Esophagus muscularis mucosa (tissue), 4 donors: ENCODE data around the gene RBM12. TPM values are rescaled to one million over a fixed set of nuclear protein-coding genes. Genes with fewer than 3 reads are reported as not detected.

Experiments
- DNase-seq: peaks from one replicate; pipeline ENCODE4 v3.0.0-alpha.2; 2017; ENCODE audit errors: extremely low spot score
- H3K27ac ChIP-seq, 4 donors: fragments of 200-600 bp; sonication (generic); replicated peaks in 1 of 4; 1 replicate in 3 of 4; 2 replicates in 1 of 4; pipeline ENCODE4 v1.5.1; 2016 to 2019; ENCODE audit warnings: mild to moderate bottlenecking in 1 of 4
- H3K27me3 ChIP-seq, 4 donors: fragments of 200-600 bp; sonication (generic); one replicate each; pipeline versions ENCODE4 v1.5.1 to v1.6.0; 2016 to 2019
- H3K36me3 ChIP-seq, 4 donors: fragments of 200-600 bp; sonication (generic); one replicate each; pipeline ENCODE4 v1.5.1; 2016 to 2019
- H3K4me1 ChIP-seq, 4 donors: fragments of 200-600 bp; sonication (generic); one replicate each; pipeline ENCODE4 v1.5.1; 2016 to 2019
- H3K4me3 ChIP-seq, 4 donors: fragments of 200-600 bp; sonication (generic); 1 replicate in 2 of 4; 2 replicates in 2 of 4; pipeline ENCODE4 v1.5.1; 2016 to 2019; ENCODE audit warnings: mild to moderate bottlenecking in 4 of 4, moderate library complexity in 1 of 4
- H3K9me3 ChIP-seq, 4 donors: fragments of 200-600 bp; sonication (generic); 1 replicate in 3 of 4; 2 replicates in 1 of 4; pipeline ENCODE4 v1.5.1; 2016 to 2019
- CTCF ChIP-seq, 3 experiments: fragments of 200-600 bp in 2 of 3; fragments of 450-650 bp in 1 of 3; sonication (generic) in 2 of 3; IDR thresholded peaks; one replicate each; pipeline ENCODE4 v1.5.1; 2017 to 2019; ENCODE audit warnings: antibody characterized with exemption in 3 of 3, mild to moderate bottlenecking in 2 of 3, moderate library complexity in 1 of 3
- EP300 ChIP-seq: sonication (generic); formaldehyde crosslinking; IDR thresholded peaks from one replicate; pipeline ENCODE4 v1.6.1; 2017; ENCODE audit warnings: antibody characterized with exemption
- POLR2A ChIP-seq: fragments of 450-650 bp; IDR thresholded peaks from one replicate; pipeline ENCODE4 v1.6.1; 2017; ENCODE audit warnings: antibody characterized with exemption, moderate library complexity, mild to moderate bottlenecking, low read depth
- POLR2AphosphoS5 ChIP-seq, 2 donors: sonication (generic); formaldehyde crosslinking; IDR thresholded peaks; one replicate each; pipeline ENCODE4 v1.6.1; 2017; ENCODE audit warnings: antibody characterized with exemption in 2 of 2
- WGBS: methylation state at CpG from one replicate; pipeline ENCODE4 v1.1.5; 2018; 5-methylcytosine and 5-hydroxymethylcytosine counted together
- intact Hi-C: fragments of 100-400 bp; cut with DNase I; formaldehyde crosslinking; loops from one replicate; pipeline ENCODE4 v1.15.1; 2023
- total RNA-seq, 4 donors: library from RNA; depleted of rRNA; stranded (reverse); fragments of >200 nt; gene quantifications; one replicate each; pipeline versions ENCODE4 v1.1.0 to v1.2.1, GENCODE V29; 2016

RBM12 gene
- total RNA-seq, 4 donors from 2014 or later = 21.0 to 30.6 (median 24.0) TPM

- no peaks in the 10 kb centered on the region for H3K27me3 ChIP-seq
- no peak overlapping the region for H3K27ac ChIP-seq
- peak; percentile 75 for DNase-seq
- H3K4me1 ChIP-seq = peaks cover 0 to 7% (median 0%) of the 10 kb centered on the region in 4 donors
- TF ChIP-seq POLR2A (no peak), POLR2AphosphoS5 (IDR thresholded peaks at IDR 0.05) (no peak), CTCF (IDR thresholded peaks at IDR 0.05) (no peak), EP300 (no peak)
- WGBS = 92% methylated on average over 5 of the region's 5 CpGs
- intact Hi-C loops = no loop called here
- no peaks in the 10 kb centered on the region for H3K9me3 ChIP-seq
- peaks cover 43 to 68% (median 58%) of the 10 kb centered on the region in 4 donors for H3K36me3 ChIP-seq
- no peak overlapping the region for H3K4me3 ChIP-seq
Observed at GRCh38 chr20:35669221-35669620, 4.5 kb upstream of the RBM12 start.

DNA sequence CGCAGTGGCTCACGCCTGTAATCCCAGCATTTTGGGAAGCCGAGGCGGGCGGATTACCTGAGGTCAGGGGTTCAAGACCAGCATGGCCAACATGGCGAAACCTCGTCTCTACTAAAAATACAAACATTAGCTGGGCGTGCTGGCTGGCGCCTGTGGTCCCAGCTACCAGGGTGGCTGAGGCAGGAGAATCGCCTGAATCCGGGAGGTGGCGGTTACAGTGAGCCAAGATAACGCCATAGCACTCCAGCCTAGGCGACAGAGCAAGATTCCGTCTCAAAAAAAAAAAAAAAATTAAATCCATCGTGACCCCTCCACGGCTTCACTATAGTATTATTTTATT is 1.2 kb upstream of the RBM12 start:
- Histone ChIP-seq H3K4me3 (no peak overlapping the region), H3K27me3 (no peaks in the 10 kb centered on the region), H3K4me1 (peaks cover 23 to 38% (median 30%) of the 10 kb centered on the region in 4 donors), H3K27ac (peak overlapping the region in 1 of 4 donors; percentile 98), H3K36me3 (peaks cover 18 to 35% (median 25%) of the 10 kb centered on the region in 4 donors), H3K9me3 (no peaks in the 10 kb centered on the region)
- intact Hi-C loops = no loop called here
- 91% methylated on average over 17 of the region's 17 CpGs for WGBS
- no peak for DNase-seq
- TF ChIP-seq POLR2A (no peak), CTCF (IDR thresholded peaks at IDR 0.05) (no peak), EP300 (no peak), POLR2AphosphoS5 (IDR thresholded peaks at IDR 0.05) (no peak)

DNA sequence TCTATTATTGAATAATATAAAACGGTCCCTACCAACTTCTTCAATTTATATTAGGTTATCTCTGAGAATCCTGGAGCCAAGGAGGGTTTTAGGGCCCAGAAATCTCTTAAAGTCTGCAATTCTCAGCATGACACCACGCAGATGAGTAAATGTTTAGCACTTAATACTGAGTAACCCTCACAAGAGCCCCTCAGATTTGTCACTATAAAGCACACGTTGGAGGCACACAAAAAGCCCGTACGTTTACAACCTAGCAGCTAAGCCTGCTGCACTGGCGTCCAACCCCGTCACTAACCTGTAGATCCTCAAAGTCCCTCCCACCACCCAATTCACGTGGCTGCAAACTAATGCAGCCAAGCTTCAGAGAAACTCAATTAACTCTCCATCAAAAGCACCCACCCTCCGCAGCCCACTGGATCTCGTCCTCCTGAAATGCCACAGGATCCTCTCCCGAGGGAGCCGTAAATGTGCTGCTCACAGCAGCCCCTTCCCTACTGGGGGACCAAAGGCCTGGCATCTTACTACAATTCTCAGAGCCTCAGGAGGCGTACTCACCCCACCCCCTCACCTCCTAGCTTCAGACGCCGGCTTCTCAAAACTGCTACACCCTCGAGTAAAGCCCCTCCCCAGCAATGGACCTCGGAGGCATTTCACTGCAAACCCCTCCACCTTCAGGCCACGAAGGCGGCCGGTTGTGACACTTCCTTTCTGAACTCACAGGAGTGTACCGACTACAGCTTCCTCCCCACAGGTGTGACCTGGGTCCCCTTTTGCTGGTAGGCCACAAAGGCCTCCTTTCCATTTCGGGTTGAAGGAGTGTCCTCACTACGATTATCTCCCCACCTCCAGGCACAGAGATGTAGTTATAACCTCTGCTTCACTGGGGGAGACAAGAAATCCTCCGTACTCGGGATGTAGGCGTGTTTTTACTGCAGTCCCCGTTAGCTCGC is 909 bp downstream of the RBM12 start:
- intact Hi-C loops = loop anchor here (5.0 kb wide), 1 partner anchor 46 kb away; the partner anchor contains the start of gene SPAG4
- H3K27ac ChIP-seq = peak overlapping the region; percentile 94 to 99 (median 97)
- H3K36me3 ChIP-seq = peaks cover 1 to 14% (median 4%) of the 10 kb centered on the region in 4 donors
- H3K27me3 ChIP-seq = no peaks in the 10 kb centered on the region
- DNase-seq = peak; percentile 90
- TF ChIP-seq CTCF (IDR thresholded peaks at IDR 0.05) (no peak), POLR2AphosphoS5 (IDR thresholded peaks at IDR 0.05) (peak in 1 of 2 donors; percentile 19), EP300 (no peak), POLR2A (no peak)
- under 1% methylated on average over 23 of the region's 28 CpGs for WGBS
- H3K4me1 ChIP-seq = peaks cover 39 to 58% (median 50%) of the 10 kb centered on the region in 4 donors
- no peaks in the 10 kb centered on the region for H3K9me3 ChIP-seq
- peak overlapping the region; percentile 71 to 88 (median 78) for H3K4me3 ChIP-seq

- H3K36me3 ChIP-seq = peaks cover 0 to 2% (median 0%) of the 10 kb centered on the region in 4 donors
- peak overlapping the region in 2 of 4 donors; percentile 17 to 96 for H3K27ac ChIP-seq
- WGBS = 20% methylated on average over 2 of the region's 2 CpGs
- H3K4me3 ChIP-seq = peak overlapping the region; percentile 71 to 88 (median 78)
- H3K9me3 ChIP-seq = no peaks in the 10 kb centered on the region
- H3K4me1 ChIP-seq = peaks cover 48 to 70% (median 62%) of the 10 kb centered on the region in 4 donors
- DNase-seq = peak; percentile 62
- no peaks in the 10 kb centered on the region for H3K27me3 ChIP-seq
- TF ChIP-seq POLR2A (no peak), EP300 (no peak), POLR2AphosphoS5 (IDR thresholded peaks at IDR 0.05) (no peak), CTCF (IDR thresholded peaks at IDR 0.05) (no peak)
- intact Hi-C loops = loop anchor here (5.0 kb wide), 1 partner anchor 45 kb away; the partner anchor contains the start of gene SPAG4
Observed at GRCh38 chr20:35662551-35662950, 2.1 kb downstream of the RBM12 start.
